DMS153 treated with DMSO at 0.1 percent for 48 hours (cell line): ENCODE data around the gene HPSE2.

ENCODE experiments used
- DNase-seq: peaks from one replicate; lab custom pipeline; 2025; ENCODE audit not compliant: unreplicated experiment; lab: John Stamatoyannopoulos, UW

HPSE2 gene

DNA sequence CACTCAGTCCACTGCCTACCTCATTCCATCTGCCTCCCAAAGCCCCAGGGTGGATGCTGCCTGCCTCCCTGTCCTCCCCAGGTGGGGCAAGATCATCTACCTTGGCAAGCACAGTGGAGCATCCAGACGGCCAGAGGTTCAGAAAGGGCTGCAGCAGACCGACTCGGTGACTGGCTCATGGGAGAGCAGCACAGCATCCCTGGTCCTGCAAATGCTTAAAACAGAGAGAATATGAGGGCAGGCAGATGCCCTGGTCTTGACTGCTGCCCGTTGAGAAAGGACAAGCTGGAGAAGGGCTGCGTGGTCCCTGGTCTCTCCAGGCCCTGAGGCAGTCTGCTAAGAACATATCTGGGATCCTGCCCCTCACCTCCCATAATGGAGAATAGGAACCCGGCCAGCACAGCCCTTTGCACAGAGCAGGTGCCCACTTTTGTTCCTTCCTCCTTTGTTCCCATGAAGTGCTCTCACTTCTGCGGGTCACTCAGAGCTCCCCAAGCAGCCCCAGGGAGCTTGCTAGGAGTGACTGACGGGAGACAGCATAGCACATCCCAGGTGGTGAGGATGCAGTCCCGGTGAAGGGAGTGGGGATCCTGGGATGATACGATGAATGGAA, 790.3 kb downstream of the HPSE2 start:
- DNase-seq, result no peak

DNA sequence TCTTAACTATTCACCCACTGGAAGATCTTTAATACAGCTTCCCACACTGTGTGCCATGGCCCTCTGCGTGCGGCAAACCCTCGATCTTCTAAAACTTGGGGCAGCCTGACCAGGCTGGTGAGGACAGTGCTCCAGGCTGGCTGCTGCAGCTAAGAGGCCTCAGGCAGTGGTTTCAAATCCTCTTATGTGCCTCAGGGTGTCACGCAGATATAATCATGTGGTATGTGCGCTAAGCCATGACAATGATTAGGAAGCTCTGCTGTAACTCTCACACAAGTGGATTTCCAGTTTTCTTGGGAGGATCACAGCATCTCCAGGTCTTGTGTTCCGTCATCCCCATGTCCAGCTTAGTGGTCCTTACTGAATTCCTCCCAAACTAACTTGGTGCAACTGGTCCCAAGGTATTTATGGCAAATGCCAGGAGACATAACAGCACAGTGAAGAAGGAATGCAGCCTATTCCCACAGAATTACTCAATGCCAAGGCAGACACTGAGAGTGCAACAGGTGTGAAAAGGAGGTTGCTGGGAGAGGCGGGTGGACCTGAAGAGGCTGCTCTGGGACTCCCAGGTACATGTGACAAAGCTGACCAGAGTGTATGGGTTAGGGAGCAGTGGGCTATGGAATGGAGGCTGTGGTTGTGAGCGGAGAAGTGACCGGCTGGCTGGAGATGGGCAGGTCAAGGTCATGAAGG, 791.2 kb downstream of the HPSE2 start:
- no peak for DNase-seq

DNA sequence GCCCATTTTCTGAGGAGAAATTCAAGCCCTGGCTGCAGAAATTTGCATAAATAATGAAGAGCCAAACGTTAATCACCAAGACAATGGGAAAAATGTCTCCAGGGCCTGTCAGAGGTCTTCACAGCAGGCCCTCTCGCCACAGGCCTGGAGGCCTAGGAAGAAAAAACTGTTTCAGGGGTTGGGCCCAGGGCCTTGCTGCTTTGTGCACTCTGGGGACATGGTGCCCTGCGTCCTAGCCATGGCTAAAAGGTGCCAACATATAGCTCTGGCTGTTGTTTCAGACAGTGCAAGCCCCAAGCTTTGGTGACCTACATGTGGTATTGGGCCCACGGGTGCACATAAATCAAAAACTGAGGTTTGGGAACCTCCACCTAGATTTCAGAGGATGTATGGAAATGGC, 796.9 kb downstream of the HPSE2 start:
- DNase-seq, result no peak

DNA sequence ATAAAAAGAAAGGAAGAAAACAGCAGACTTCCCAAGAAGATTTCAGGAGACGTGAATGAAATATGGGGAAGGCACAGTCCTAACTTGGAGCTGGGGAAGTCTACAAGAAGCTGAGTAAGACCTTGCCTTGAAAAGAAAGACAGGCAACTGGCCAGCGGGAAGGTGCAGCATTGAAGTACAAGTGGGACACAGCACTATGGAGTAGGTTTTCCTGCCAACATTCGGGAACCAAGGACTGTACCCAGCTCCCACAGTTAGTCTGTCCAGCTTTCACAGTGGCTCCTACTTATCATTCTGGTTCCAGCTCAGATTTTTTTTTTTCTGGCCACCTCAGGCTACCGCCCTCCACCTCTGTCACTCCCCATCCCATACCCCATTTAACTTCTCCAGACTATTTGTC, 798.9 kb downstream of the HPSE2 start:
- DNase-seq, result no peak

DNA sequence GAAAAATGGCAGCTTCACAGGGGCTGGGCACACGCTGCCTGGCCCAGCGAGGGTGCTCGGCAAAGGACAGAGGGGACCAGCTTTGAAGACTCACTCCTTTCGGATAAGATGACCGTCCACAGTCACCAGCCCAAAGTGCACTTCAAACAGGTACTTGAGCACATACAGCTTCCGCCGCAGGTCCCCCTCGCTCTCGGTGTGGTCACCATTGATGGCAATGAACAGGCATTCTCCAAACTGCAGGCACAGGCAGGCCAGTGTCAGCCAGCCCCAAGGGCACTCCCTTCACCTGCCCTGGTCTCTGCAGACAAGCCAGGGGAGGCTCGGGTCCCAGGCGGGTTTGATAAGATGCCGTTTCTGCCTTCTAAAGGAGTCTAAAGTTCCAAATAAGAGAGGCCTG, 800.5 kb downstream of the HPSE2 start:
- no peak for DNase-seq

DNA sequence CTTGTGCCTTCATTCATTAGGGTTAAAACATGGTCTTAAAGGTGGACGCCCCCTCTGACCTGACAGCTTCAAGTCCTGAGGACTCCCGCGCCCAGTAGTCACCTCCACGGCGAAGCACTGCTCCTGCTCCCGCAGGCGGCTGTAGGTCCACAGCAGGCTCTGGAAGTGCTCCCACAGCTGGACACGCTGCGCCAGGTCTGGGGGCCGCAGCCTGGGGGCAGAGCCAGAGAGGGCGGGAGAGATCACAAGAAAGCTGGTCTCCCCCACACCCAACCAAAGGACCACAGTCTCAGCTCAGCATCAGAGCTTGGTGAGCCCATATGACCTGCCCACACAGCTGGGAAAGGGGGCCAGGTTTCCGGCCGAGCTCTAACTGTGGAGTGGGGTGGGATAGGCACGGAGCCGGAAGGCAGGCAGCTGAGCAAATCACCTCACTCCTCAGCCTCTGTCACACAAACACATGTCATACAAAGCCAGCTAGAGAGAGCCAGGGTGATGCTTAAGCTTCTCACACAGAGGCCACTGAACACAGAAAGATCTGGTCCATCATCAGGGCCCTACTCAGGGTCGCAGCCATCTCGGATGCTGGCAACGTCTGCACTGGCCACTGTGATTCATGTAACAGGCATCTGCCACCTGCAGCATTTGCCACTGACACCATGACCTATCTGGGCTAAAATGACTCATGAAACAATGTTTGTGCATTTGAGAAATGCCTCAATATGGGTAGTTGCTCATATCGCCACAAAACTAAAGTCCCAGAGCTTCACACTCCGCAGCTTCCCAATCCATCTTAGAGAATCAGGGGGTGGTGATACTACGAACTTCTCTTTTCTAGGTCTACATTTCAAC, 801.5 kb downstream of the HPSE2 start:
- no peak for DNase-seq

DNA sequence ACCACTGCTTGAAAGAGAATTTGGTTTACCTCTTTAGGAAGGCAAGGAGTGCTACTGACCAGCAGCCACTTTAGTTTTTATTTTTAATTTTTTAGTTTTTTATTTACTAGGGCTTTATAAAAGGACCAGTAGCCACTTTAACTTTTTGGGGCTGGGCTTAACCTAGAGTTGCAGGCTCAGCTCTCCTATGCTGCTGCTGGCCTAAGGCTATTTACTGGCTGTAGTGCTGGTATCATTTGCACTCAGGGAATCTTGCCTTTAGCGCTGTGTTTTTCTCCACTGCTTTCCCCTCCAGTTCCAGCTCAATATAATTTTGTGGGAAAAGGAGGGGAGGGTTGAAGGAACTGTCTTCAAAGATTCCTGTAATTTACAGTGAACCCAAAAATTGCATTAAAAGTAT, 802.3 kb downstream of the HPSE2 start:
- no peak for DNase-seq

DNA sequence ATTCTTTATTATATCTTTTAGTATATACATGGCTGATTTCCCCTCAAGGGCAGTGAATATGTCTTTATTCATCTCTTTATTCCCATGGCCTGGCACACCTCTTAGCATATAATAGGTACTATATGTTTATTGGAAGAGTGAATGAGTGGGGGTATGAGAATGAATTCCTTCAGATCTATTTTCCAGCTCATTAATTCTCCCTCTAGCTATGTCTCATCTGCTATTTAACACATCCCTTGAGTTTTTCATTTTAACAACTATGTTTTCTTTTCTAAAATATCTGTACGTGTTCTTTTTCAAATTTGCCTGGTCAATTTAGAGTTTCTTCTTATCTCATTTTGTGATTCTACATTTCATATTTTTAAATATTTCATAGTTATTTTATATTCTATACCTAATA, 803.3 kb downstream of the HPSE2 start:
- DNase-seq, result no peak

DNA sequence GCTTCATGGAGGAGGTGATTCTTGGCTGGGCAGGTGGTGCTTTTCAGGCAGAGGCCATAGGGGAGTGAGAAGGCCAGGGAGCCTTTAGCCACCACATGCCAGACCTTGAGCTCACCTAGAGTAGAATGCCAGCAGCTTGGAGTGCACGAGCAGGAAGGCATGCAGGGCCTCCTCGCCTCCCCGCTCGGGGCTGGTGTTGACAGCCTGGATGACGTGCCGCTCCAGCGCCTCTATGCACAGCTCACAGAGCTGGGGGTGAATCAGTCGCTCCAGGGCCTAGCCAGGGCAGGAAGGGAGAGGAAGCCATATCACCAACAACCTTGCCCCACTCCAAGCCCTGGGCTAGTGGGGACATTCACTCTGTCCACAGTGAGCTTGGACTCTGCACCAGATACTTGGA, 804.6 kb downstream of the HPSE2 start:
- DNase-seq, result no peak

DNA sequence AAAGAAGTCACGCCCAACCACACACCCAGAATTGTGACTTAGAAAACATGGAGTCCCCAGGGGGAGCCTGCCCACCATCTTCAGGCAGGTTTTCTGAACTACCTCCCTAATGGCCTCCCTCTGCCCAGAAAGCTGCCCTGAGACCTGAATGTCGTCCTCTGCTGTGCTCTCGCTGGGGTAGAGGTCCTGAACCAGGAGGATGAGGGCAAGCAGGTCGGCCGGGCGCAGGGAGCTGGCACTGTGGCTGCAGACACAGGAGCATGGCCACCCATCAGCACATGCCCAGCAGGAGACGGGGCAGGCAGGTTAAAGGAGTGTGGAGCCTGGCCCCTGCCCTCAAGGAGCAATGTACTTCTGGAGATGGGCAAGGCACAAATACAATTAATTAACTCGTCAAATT, 805.2 kb downstream of the HPSE2 start:
- DNase-seq, result no peak

DNA sequence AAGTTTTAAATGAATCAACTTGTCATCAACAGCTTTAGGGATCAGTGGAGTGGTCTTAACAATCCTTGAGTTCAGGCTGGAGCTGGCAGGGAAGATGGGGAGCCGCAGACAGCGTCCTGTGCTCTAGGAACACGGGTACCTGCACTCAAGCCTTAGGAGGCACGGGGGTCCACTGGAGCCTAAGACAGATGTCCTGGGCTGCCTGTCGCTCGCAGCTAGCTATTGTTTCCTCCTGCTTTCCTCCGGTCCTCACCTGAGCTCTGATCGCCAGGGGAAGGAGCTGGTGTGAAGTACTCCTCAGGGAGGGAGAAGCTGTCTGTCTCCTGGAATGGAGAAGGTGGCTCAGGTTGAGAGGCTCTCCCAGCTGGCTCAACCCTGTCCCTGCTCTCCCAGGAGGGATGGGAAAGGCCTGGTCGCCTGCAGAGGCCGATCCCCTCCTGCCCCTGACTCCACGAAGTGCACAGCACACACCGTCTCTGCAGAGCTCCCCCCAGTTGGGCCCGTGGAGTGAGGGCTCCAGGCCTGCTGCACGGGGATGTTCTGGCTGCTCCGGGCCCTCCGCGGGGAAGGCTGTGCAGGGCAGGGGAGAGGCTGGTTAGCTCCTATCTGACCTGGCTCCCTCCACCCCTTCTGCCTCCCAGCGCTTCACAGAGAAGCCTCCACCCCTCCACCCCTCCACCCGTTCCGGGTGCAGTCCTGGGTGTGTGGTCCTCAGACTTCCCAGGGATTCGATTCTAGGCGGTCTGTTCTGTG, 806.2 kb downstream of the HPSE2 start:
- no peak for DNase-seq

DNA sequence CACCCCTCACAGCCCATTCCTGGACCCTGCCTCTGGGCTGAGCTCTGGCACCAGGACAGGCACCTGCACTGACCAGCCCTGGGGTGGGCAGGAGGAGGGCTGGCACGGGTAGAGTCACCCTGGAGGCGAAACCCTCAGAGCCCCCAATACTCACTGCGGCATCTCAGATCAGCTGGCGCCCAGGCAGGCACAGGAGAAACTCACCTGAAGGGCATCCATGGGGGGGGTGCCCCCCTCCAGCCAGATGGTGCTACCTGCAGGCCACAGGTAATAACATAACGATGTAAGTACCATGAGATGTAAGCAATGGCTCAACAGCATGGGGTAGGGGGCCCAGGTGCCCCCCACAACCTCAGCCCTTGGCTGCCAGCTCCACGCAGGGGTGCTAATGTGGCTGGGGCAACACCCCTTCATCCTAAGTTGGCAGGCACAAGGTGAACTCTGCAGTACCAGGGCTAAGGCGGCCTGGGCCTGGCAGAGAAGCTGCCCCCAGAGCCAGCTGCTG, 808.6 kb downstream of the HPSE2 start:
- DNase-seq, result no peak

DNA sequence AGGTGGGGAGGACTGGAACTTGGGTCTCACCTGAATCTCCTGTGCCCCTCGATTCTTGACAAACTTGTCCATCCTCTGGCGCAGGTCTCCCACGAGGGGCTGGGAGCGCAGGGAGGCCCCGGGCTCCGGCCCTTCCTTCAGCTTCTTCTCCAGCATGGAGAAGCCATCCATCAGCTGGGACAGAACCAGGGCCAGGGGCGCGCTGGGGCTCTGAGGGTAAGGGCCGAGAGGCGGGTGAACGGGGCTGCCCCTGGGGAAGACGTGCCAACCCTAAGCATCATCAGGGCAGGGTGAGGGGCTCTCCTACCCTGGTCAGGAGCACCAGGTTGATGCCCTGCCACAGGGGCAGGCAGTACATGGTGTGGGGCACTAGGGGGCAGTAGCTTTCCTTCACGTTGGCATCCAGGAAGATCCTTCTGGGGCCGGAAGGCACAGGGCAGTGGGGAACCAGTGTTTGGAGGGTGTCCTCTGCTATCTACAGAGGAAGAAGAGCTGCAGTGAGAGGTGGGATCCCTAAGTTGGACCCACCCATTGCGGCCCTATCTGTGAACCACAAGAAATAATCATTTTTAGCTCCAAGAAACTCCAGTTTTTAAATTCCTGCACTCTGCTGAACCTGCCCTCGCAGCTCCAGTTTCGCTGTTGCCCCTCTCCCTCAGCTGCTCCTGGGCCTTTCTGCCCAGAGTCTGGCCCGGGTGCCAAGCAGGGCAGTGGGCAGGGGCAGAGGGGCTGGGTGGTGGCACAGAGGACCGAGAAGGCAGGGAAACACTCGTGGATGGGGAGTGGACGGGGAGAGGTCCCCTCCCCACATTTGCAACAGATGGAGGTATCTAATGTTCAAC, 809.9 kb downstream of the HPSE2 start:
- no peak for DNase-seq

DNA sequence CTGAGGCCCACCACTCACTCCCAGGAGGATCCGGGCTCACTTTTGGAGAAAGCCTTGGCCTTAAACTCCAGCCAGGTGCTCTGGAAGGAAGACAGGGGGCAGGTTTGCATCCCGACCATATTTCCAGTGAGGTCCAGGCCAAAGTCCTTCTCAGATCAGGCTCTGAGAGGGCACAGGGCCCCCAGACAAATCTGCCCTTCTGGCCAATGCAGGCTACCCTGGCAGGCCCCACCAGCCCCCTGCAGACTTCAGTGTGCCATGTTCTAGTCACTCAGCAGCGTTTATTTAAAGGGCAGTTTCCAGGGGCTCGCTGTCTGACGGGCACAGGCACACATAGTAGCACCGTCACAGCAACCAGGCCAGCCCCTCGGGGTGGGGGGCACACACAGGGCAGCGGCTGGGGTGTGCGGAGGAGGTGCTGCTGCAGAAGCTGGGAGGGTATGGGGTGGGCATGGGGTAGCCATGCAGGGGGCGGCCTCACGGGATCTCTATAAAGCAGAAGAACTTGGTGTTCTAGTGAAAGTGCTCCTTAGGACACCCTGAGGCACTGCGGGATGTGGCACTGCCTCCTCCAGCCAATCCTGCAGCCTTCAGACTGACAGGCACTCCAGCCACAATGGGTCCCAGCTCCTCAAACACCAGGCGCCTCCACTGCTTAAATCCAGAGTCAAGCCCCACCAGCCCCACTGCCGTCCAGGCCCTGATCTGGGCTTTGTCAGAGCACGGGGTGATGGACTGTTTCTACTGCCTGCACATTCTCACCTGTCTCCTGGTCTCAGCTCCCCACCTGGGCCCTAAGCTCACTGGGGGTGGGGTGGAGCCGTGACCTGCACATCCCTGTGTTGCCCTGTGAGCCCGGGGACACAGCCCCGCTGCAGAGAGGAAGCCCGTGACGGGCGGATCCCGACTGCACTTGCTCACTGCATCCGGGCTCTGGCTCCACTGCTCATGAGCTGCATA, 811.1 kb downstream of the HPSE2 start:
- no peak for DNase-seq

DNA sequence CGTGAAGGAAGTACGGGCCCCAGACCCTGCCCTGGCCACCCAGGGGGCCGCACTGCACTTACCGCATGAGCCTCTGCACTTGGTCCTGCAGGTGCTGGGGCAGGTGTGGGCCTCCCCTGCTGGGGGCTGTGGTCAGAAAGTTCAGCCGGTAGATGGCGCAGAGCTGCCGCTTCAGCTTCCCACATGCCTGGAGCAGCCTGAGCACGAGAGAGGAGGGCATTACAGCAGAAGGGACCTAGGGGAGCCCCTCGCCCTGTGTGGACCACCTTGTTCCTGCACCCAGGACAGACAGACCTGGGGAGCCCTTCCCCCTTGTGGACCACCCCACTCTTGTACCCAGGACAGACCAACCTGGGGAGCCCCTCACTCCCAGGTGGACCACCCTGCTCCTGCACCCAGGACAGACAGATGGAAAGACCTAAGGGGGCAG, 811.9 kb downstream of the HPSE2 start:
- DNase-seq, result no peak

DNA sequence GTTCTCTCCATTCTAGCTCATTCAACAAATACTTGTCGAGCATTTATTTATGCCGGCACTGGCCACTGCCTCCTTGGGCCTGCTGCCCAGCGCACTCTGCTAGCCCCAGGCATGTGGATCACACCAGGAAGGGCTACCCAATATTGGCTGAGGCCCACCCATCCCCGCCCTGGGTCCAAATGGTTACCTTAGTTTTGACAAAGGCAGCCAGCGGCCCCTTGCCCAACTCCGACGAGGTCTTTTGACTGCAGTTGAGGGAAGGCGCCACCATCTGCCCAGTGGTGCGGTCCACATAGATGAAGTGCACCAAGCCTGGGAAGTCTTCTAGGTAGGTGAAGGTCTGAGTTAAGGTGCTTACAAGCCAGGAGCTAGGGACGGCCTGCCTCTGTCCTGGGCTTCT, 813.5 kb downstream of the HPSE2 start:
- DNase-seq, result no peak

DNA sequence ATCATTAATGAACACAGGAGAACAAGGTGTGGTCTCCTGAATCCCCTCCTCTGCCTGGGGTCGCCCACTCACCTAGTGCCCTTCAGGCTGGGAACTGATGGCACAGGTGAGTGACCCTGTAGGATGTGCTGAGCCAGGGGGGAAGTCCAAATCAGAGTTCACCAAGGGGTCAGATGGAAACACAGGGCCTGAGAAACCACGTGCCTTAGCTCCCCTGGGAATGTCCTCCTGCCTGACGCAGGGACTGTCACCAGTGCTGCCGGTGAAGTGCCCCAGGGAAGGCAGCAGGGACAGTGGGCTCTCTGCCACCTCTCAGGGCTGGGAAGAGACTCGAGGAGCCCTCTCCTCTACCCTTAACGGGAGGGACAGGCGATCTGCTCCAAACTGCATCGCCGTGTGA, 814.9 kb downstream of the HPSE2 start:
- DNase-seq, result no peak

DNA sequence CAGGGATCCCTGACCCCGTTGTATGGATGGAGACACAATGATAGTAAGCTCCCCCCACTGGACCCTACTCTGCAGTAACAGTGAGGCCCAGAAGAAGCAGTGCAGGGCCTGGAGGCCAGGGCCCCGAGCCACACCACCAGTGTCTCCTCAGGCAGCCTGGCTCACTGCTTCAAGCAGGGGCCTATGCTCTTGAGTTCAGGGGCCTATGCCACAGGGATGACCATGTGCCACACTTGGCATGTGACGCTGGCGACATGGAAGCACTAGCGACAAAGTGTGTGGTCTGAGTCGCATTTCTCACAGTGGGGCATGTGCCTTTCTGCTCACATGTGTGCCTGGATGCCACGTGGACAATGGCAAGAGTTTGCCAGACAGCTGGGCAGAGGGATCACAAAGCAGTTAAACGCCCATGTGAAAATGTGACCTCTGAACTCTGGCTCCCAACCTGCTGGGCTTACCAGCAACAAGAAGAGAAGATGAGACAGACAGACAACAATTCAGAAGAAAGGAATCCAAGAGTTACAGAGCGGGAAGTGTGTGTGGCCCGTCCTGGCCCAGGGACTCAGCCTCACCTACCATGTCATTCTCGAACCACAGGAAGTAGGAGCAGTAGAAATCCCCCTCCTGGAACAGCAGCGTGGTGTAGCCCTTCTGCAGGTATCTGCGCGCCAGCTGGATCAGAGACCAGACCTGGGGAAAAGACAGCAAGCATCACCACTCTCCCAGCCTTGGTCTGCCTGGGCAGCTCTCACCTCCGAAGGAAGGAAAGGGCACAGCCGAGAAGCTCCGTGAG, 816.0 kb downstream of the HPSE2 start:
- no peak for DNase-seq
